GM12878 (cell line): Measurements from ENCODE around the gene ARHGAP1. TPM values are rescaled to one million over a fixed set of nuclear protein-coding genes. Genes with fewer than 3 reads are reported as not detected.

Source experiments
- ATAC-seq: fragments of 200-7000 bp; cut with Tn5 transposase; 3 replicates; pipeline ENCODE4 v1.9.1; 2020; ENCODE audit warnings: mild to moderate bottlenecking, moderate library complexity
- BruUV-seq: library from RNA; stranded (reverse); fragments of 400-500 nt; replicated peaks from 2 replicates; lab custom pipeline; 2021; lab: Mats Ljungman, UMichigan
- CTCF ChIA-PET: fragments of 300-600 bp; sonication (Branson Sonifier 250); formaldehyde crosslinking; extraction: SDS; loops from one replicate; lab custom pipeline; 2021; ENCODE audit warnings: inconsistent platforms; lab: Yijun Ruan, JAX
- POLR2A ChIA-PET: fragments of 350-600 bp; formaldehyde crosslinking; extraction: SDS; loops from one replicate; lab custom pipeline; 2021; ENCODE audit warnings: inconsistent platforms; lab: Charles Lee
- RAD21 ChIA-PET: fragments of 300-600 bp; sonication (Branson Sonifier 250); formaldehyde crosslinking; loops from one replicate; lab custom pipeline; 2023; ENCODE audit warnings: antibody characterized with exemption; ENCODE audit not compliant: unreplicated experiment; lab: Charles Lee
- SMC1A ChIA-PET: fragments of 300-600 bp; sonication (Branson Sonifier 250); formaldehyde crosslinking; loops from one replicate; lab custom pipeline; 2023; ENCODE audit not compliant: unreplicated experiment, uncharacterized antibody; lab: Charles Lee
- DNase-seq: peaks from one replicate; pipeline ENCODE4 v3.0.0-alpha.2; 2011; ENCODE audit warnings: low read depth, low spot score
- FAIRE-seq: peaks from 3 replicates; lab custom pipeline; 2011; peaks lifted over from hg19 to GRCh38; lab: Jason Lieb, UNC
- H2AFZ ChIP-seq: 2 replicates; pipeline ENCODE4 v1.6.0; 2011; ENCODE audit warnings: low read depth, low read length, control low read depth; ENCODE audit not compliant: control insufficient read depth
- H3K27ac ChIP-seq: 2 replicates; pipeline ENCODE4 v1.5.1; 2011; ENCODE audit warnings: control low read depth; ENCODE audit not compliant: control insufficient read depth, insufficient read depth
- H3K27me3 ChIP-seq, 2 experiments: replicated peaks in 1 of 2; 2 replicates each; pipeline versions ENCODE4 v1.6.0 to v1.6.1; 2011; ENCODE audit warnings: low read length in 1 of 2; ENCODE audit not compliant: control insufficient read depth in 2 of 2, insufficient read depth in 2 of 2
- H3K36me3 ChIP-seq, 2 experiments: 2 replicates each; pipeline ENCODE4 v1.5.1; 2011; ENCODE audit warnings: low read length in 1 of 2; ENCODE audit not compliant: control insufficient read depth in 2 of 2, insufficient read depth in 2 of 2
- H3K4me1 ChIP-seq: 2 replicates; pipeline ENCODE4 v1.6.1; 2011; ENCODE audit warnings: mild to moderate bottlenecking, low read length, moderate library complexity, mixed read lengths; ENCODE audit not compliant: control insufficient read depth, insufficient read depth
- H3K4me2 ChIP-seq: 2 replicates; pipeline ENCODE4 v1.6.0; 2011; ENCODE audit warnings: control low read depth; ENCODE audit not compliant: control insufficient read depth, insufficient read depth
- H3K4me3 ChIP-seq: fragments of 200-600 bp; sonication (generic); 2 replicates; pipeline ENCODE4 v1.5.1; 2016
- H3K79me2 ChIP-seq: 2 replicates; pipeline ENCODE4 v1.6.0; 2011; ENCODE audit warnings: low read length; ENCODE audit not compliant: control insufficient read depth, insufficient read depth
- H3K9ac ChIP-seq: 2 replicates; pipeline ENCODE4 v1.8.0; 2011; ENCODE audit warnings: low read length, control low read depth, mixed read lengths; ENCODE audit not compliant: control insufficient read depth, insufficient read depth
- H3K9me3 ChIP-seq: replicated peaks from 3 replicates; pipeline ENCODE4 v1.5.1; 2011; ENCODE audit warnings: mild to moderate bottlenecking, low read length; ENCODE audit not compliant: control insufficient read depth, insufficient read depth
- H4K20me1 ChIP-seq: 2 replicates; pipeline ENCODE4 v1.6.0; 2011; ENCODE audit not compliant: control insufficient read depth, insufficient read depth
- BCL11A ChIP-seq: IDR thresholded peaks from 2 replicates; pipeline ENCODE4 v1.6.1; 2011; ENCODE audit warnings: low read depth, low read length
- DPF2 ChIP-seq: fragments of 450-650 bp; IDR thresholded peaks from 2 replicates; pipeline ENCODE4 v1.6.1; 2017; ENCODE audit warnings: mild to moderate bottlenecking
- NFXL1 ChIP-seq: fragments of 450-650 bp; IDR thresholded peaks from 2 replicates; pipeline ENCODE4 v1.6.1; 2017; ENCODE audit warnings: antibody characterized with exemption, mild to moderate bottlenecking, borderline replicate concordance
- RAD51 ChIP-seq: fragments of 450-650 bp; IDR thresholded peaks from 2 replicates; pipeline ENCODE4 v1.6.1; 2016; ENCODE audit warnings: moderate library complexity, mild to moderate bottlenecking, inconsistent platforms
- REST ChIP-seq: IDR thresholded peaks from 2 replicates; pipeline ENCODE4 v1.6.1; 2012; ENCODE audit warnings: mild to moderate bottlenecking, low read depth, low read length
- SREBF1 ChIP-seq: IDR thresholded peaks from 2 replicates; pipeline ENCODE4 v1.6.1; 2012; ENCODE audit warnings: mild to moderate bottlenecking, low read length
- STAT3 ChIP-seq: IDR thresholded peaks from 2 replicates; pipeline ENCODE4 v1.6.1; 2011; ENCODE audit warnings: low read depth, low read length, improper control_type of control experiment
- TCF3 ChIP-seq: IDR thresholded peaks from 2 replicates; pipeline ENCODE4 v1.6.1; 2012; ENCODE audit warnings: low read depth, mild to moderate bottlenecking, low read length, borderline replicate concordance; ENCODE audit not compliant: insufficient read depth
- ZBED1 ChIP-seq: IDR thresholded peaks from 2 replicates; pipeline ENCODE4 v1.6.1; 2016; ENCODE audit warnings: borderline replicate concordance
- ZSCAN29 ChIP-seq: fragments of 450-650 bp; IDR thresholded peaks from 2 replicates; pipeline ENCODE4 v1.6.1; 2017; ENCODE audit warnings: mild to moderate bottlenecking, moderate library complexity
- WGBS: methylation state at CpG from one replicate; pipeline ENCODE4 v1.1.6; 2016; ENCODE audit warnings: low lambda C conversion rate; ENCODE audit not compliant: insufficient replicate concordance, insufficient coverage; ENCODE audit errors: missing lambda C conversion rate; 5-methylcytosine and 5-hydroxymethylcytosine counted together
- in situ Hi-C: fragments of 300-500 bp; cut with MboI; formaldehyde crosslinking; loops from 9 replicates; pipeline ENCODE4 v1.14.3; 2018; ENCODE audit warnings: mixed read lengths
- intact Hi-C: fragments of 100-400 bp; cut with micrococcal nuclease; formaldehyde crosslinking; loops from one replicate; pipeline ENCODE4 v1.14.2; 2022; ENCODE audit not compliant: unreplicated experiment
- polyA plus RNA-seq, 11 experiments: library from polyadenylated mRNA; depleted of rRNA in 4 of 11; unstranded in 6 of 11; stranded (reverse) in 5 of 11; fragments of >200 nt; fragmentation: Nextera tagmentation in 4 of 11; fragmentation: Illumina TruSeq in 1 of 11; extraction: Ambion mirVana in 4 of 11; extraction: Trizol in 1 of 11; gene quantifications; 1 replicate in 1 of 11; 2 replicates in 10 of 11; pipeline versions ENCODE4 v1.2.1 to v1.2.3, GENCODE V29; 2011 to 2016; ENCODE audit warnings: inconsistent platforms in 2 of 11, missing spikeins in 2 of 11, low read depth in 1 of 11
- total RNA-seq, 4 experiments: library from RNA; depleted of rRNA in 3 of 4; stranded (reverse); fragments of >200 nt in 3 of 4; fragmentation: Illumina TruSeq in 1 of 4; extraction: Trizol in 1 of 4; gene quantifications; 2 replicates each; pipeline versions ENCODE4 v1.2.1 to v1.2.3, GENCODE V29; 2013 to 2021
- TF ChIP-seq, protein P1 (sequence below): fragments of 450-650 bp; IDR thresholded peaks from 2 replicates; pipeline ENCODE4 v1.6.1; 2018; ENCODE audit warnings: mild to moderate bottlenecking, low read depth, moderate library complexity; ENCODE audit not compliant: partially characterized antibody
- TF ChIP-seq, protein P2 (sequence below): IDR thresholded peaks from 2 replicates; pipeline ENCODE4 v1.6.1; 2012; ENCODE audit warnings: improper control_type of control experiment, low read depth, low read length; ENCODE audit not compliant: insufficient replicate concordance

Gene ARHGAP1
- total and polyA plus RNA-seq, 10 of the 15 experiments (the other 5 are each of a cell fraction or from before 2014, with no cell fraction given): 4.3 to 45.5 (median 23.2) TPM

DNA sequence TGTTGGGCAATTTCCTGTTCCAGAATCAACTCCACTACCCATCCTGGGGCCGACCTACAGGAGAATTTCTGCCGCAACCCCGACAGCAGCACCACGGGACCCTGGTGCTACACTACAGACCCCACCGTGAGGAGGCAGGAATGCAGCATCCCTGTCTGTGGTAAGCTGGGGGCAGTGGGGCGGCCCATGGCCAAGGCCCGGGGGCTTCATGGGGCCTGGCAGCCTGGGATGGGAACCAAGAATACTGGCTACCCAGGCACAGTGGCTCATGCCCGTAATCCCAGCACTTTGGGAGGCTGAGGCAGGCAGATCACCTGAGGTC is 22.9 kb upstream of the ARHGAP1 start:
- ChIA-PET CTCF (no interaction called here), SMC1A (no interaction called here)
- TF ChIP-seq DPF2 (no peak), SREBF1 (no peak), ZBED1 (no peak), STAT3 (no peak), RAD51 (no peak), BCL11A (no peak), REST (no peak), ZSCAN29 (no peak), TCF3 (no peak), NFXL1 (no peak)
- TF ChIP-seq, protein P1, sequence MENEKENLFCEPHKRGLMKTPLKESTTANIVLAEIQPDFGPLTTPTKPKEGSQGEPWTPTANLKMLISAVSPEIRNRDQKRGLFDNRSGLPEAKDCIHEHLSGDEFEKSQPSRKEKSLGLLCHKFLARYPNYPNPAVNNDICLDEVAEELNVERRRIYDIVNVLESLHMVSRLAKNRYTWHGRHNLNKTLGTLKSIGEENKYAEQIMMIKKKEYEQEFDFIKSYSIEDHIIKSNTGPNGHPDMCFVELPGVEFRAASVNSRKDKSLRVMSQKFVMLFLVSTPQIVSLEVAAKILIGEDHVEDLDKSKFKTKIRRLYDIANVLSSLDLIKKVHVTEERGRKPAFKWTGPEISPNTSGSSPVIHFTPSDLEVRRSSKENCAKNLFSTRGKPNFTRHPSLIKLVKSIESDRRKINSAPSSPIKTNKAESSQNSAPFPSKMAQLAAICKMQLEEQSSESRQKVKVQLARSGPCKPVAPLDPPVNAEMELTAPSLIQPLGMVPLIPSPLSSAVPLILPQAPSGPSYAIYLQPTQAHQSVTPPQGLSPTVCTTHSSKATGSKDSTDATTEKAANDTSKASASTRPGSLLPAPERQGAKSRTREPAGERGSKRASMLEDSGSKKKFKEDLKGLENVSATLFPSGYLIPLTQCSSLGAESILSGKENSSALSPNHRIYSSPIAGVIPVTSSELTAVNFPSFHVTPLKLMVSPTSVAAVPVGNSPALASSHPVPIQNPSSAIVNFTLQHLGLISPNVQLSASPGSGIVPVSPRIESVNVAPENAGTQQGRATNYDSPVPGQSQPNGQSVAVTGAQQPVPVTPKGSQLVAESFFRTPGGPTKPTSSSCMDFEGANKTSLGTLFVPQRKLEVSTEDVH: no peak
- TF ChIP-seq, protein P2, sequence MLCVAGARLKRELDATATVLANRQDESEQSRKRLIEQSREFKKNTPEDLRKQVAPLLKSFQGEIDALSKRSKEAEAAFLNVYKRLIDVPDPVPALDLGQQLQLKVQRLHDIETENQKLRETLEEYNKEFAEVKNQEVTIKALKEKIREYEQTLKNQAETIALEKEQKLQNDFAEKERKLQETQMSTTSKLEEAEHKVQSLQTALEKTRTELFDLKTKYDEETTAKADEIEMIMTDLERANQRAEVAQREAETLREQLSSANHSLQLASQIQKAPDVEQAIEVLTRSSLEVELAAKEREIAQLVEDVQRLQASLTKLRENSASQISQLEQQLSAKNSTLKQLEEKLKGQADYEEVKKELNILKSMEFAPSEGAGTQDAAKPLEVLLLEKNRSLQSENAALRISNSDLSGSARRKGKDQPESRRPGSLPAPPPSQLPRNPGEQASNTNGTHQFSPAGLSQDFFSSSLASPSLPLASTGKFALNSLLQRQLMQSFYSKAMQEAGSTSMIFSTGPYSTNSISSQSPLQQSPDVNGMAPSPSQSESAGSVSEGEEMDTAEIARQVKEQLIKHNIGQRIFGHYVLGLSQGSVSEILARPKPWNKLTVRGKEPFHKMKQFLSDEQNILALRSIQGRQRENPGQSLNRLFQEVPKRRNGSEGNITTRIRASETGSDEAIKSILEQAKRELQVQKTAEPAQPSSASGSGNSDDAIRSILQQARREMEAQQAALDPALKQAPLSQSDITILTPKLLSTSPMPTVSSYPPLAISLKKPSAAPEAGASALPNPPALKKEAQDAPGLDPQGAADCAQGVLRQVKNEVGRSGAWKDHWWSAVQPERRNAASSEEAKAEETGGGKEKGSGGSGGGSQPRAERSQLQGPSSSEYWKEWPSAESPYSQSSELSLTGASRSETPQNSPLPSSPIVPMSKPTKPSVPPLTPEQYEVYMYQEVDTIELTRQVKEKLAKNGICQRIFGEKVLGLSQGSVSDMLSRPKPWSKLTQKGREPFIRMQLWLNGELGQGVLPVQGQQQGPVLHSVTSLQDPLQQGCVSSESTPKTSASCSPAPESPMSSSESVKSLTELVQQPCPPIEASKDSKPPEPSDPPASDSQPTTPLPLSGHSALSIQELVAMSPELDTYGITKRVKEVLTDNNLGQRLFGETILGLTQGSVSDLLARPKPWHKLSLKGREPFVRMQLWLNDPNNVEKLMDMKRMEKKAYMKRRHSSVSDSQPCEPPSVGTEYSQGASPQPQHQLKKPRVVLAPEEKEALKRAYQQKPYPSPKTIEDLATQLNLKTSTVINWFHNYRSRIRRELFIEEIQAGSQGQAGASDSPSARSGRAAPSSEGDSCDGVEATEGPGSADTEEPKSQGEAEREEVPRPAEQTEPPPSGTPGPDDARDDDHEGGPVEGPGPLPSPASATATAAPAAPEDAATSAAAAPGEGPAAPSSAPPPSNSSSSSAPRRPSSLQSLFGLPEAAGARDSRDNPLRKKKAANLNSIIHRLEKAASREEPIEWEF: no peak

More for the DNA sequence above, 22.9 kb upstream of the ARHGAP1 start:
- no peaks in the 10 kb centered on the region; the same call in 1 of the 2 replicates for H3K4me1 ChIP-seq
- POLR2A ChIA-PET: interaction anchor here (0.6 kb wide), 1 partner anchor 193 kb away, joined by 3 read pairs; no protein-coding TSS in a partner anchor
- H3K9ac ChIP-seq: no peak overlapping the region
- no peaks in the 10 kb centered on the region for H3K36me3 ChIP-seq
- no TSS peak for BruUV-seq
- intact Hi-C loops (no loop called here), in situ Hi-C loops (no loop called here)
- no peak overlapping the region for H2AFZ ChIP-seq
- no peak overlapping the region for H3K4me3 ChIP-seq
- no peak for ATAC-seq
- no peaks in the 10 kb centered on the region for H4K20me1 ChIP-seq
- no peak for FAIRE-seq
- RAD21 ChIA-PET: no interaction called here
- WGBS: 67% methylated on average over 8 of the region's 8 CpGs
- no peak overlapping the region for H3K4me2 ChIP-seq
- no peaks in the 10 kb centered on the region for H3K79me2 ChIP-seq
- no peak overlapping the region for H3K27ac ChIP-seq
- no peak for DNase-seq
- H3K9me3 ChIP-seq: no peaks in the 10 kb centered on the region
- no peaks in the 10 kb centered on the region for H3K27me3 ChIP-seq
